HCT116 (cell line): Measurements from ENCODE around the gene MBP. TPM values are rescaled to one million over a fixed set of nuclear protein-coding genes. Genes with fewer than 3 reads are reported as not detected.

ENCODE experiments used
- ATAC-seq: fragments of 200-7000 bp; cut with Tn5 transposase; 2 replicates; pipeline ENCODE4 v1.9.1; 2020; ENCODE audit warnings: mild to moderate bottlenecking, moderate library complexity
- BruUV-seq: library from RNA; stranded (reverse); fragments of 400-500 nt; replicated peaks from 2 replicates; lab custom pipeline; 2021; lab: Mats Ljungman, UMichigan
- CTCF ChIA-PET: fragments of 300-600 bp; sonication (Branson Sonifier 250); formaldehyde crosslinking; loops from one replicate; lab custom pipeline; 2021; ENCODE audit warnings: antibody characterized with exemption; lab: Charles Lee
- POLR2A ChIA-PET: fragments of 300-600, 350-600 bp; sonication (Branson Sonifier 250); formaldehyde crosslinking; loops from one replicate; lab custom pipeline; 2021; ENCODE audit warnings: antibody characterized with exemption; lab: Charles Lee
- RAD21 ChIA-PET, 2 experiments: fragments of 300-600 bp; sonication (Branson Sonifier 250); formaldehyde crosslinking; loops; one replicate each; lab custom pipeline; 2023; ENCODE audit warnings: low total read pairs in 2 of 2; ENCODE audit not compliant: uncharacterized antibody in 2 of 2, unreplicated experiment in 2 of 2, low non-redundant PET in 1 of 2; lab: Charles Lee
- DNase-seq: peaks from one replicate; pipeline ENCODE4 v3.0.0-alpha.2; 2010; ENCODE audit warnings: low read depth, low spot score
- H2AFZ ChIP-seq: fragments of 200-600 bp; shearing (Covaris generic), sonication (generic); 2 replicates; pipeline ENCODE4 v1.6.1; 2017; ENCODE audit warnings: low read depth, mixed run types, mixed read lengths, antibody characterized with exemption, low read length; ENCODE audit not compliant: poor library complexity, severe bottlenecking
- H3K27ac ChIP-seq: 2 replicates; pipeline ENCODE4 v1.5.1; 2012; ENCODE audit warnings: low read depth, low read length
- H3K27me3 ChIP-seq: fragments of 200-600 bp; sonication (generic); 2 replicates; pipeline ENCODE4 v1.6.1; 2016; ENCODE audit warnings: mixed run types, low read length, mixed read lengths; ENCODE audit not compliant: insufficient read depth
- H3K36me3 ChIP-seq, 2 experiments: fragments of 200-500 bp in 1 of 2; fragments of 200-600 bp in 1 of 2; sonication (Bioruptor generic) in 1 of 2; sonication (generic) in 1 of 2; 2 replicates each; pipeline versions ENCODE4 v1.5.1 to v1.6.1; 2014 to 2016; ENCODE audit warnings: low read length in 2 of 2, inconsistent platforms in 1 of 2, mixed read lengths in 1 of 2, mixed run types in 1 of 2; ENCODE audit not compliant: insufficient read depth in 2 of 2, control insufficient read depth in 1 of 2
- H3K4me1 ChIP-seq, 2 experiments: fragments of 200-600 bp in 1 of 2; sonication (generic) in 1 of 2; 2 replicates each; pipeline versions ENCODE4 v1.5.1 to v1.6.1; 2012 to 2017; ENCODE audit warnings: low read length in 2 of 2, inconsistent platforms in 1 of 2, mild to moderate bottlenecking in 1 of 2, mixed read lengths in 1 of 2, mixed run types in 1 of 2, moderate library complexity in 1 of 2; ENCODE audit not compliant: insufficient read depth in 2 of 2, control insufficient read depth in 1 of 2
- H3K4me2 ChIP-seq: fragments of 200-600 bp; sonication (generic); 2 replicates; pipeline ENCODE4 v1.6.1; 2017; ENCODE audit warnings: mixed run types, low read length, mixed read lengths
- H3K4me3 ChIP-seq, 2 experiments: fragments of 200-600 bp in 1 of 2; sonication (generic) in 1 of 2; replicated peaks in 1 of 2; 2 replicates each; pipeline ENCODE4 v1.5.1; 2011 to 2016; ENCODE audit warnings: low read length in 2 of 2, control low read depth in 1 of 2, low read depth in 1 of 2, mild to moderate bottlenecking in 1 of 2, mixed read lengths in 1 of 2, mixed run types in 1 of 2
- H3K79me2 ChIP-seq: fragments of 200-600 bp; sonication (generic); 2 replicates; pipeline ENCODE4 v1.6.1; 2017; ENCODE audit warnings: mild to moderate bottlenecking, mixed run types, low read length, moderate library complexity, mixed read lengths; ENCODE audit not compliant: insufficient read depth
- H3K9ac ChIP-seq: fragments of 200-600 bp; sonication (generic); 2 replicates; pipeline ENCODE4 v1.6.1; 2016; ENCODE audit warnings: low read length, mixed read lengths
- H3K9me2 ChIP-seq: fragments of 200-600 bp; sonication (generic), shearing (Covaris generic); 2 replicates; pipeline ENCODE4 v1.6.1; 2017; ENCODE audit warnings: mixed run types, mild to moderate bottlenecking, moderate library complexity; ENCODE audit not compliant: insufficient read depth
- H3K9me3 ChIP-seq, 2 experiments: fragments of 200-500 bp in 1 of 2; fragments of 200-600 bp in 1 of 2; sonication (Bioruptor generic) in 1 of 2; sonication (generic) in 1 of 2; 2 replicates each; pipeline ENCODE4 v1.6.1; 2014 to 2017; ENCODE audit warnings: low read length in 2 of 2, mixed read lengths in 2 of 2, inconsistent platforms in 1 of 2, low read depth in 1 of 2, mild to moderate bottlenecking in 1 of 2, mixed run types in 1 of 2, moderate library complexity in 1 of 2; ENCODE audit not compliant: control insufficient read depth in 1 of 2, insufficient read depth in 1 of 2
- H4K20me1 ChIP-seq: fragments of 200-600 bp; sonication (generic), shearing (Covaris generic); 2 replicates; pipeline ENCODE4 v1.6.1; 2017; ENCODE audit warnings: mixed run types, mild to moderate bottlenecking, moderate library complexity; ENCODE audit not compliant: insufficient read depth
- ATF3 ChIP-seq: IDR thresholded peaks from 2 replicates; pipeline ENCODE4 v1.6.1; 2012
- CBX3 ChIP-seq: IDR thresholded peaks from 2 replicates; pipeline ENCODE4 v1.6.1; 2012; ENCODE audit warnings: low read depth
- EGR1 ChIP-seq: IDR thresholded peaks from 2 replicates; pipeline ENCODE4 v1.6.1; 2012; ENCODE audit warnings: low read depth
- ELF1 ChIP-seq: IDR thresholded peaks from 2 replicates; pipeline ENCODE4 v1.6.1; 2012; ENCODE audit warnings: low read depth, borderline replicate concordance
- EZH2phosphoT487 ChIP-seq: fragments of 200-600 bp; IDR thresholded peaks from 2 replicates; pipeline ENCODE4 v1.6.1; 2018; ENCODE audit warnings: antibody characterized with exemption, borderline replicate concordance
- FOSL1 ChIP-seq: IDR thresholded peaks from 2 replicates; pipeline ENCODE4 v1.6.1; 2012; ENCODE audit warnings: low read depth
- JUND ChIP-seq: IDR thresholded peaks from 2 replicates; pipeline ENCODE4 v1.6.1; 2012
- POLR2A ChIP-seq: IDR thresholded peaks from 2 replicates; pipeline ENCODE4 v1.7.0; 2011; ENCODE audit warnings: borderline replicate concordance; ENCODE audit not compliant: insufficient read depth, insufficient read length; ENCODE audit errors: extremely low read depth
- POLR2AphosphoS5 ChIP-seq: IDR thresholded peaks from 2 replicates; pipeline ENCODE4 v1.6.1; 2011; ENCODE audit warnings: mild to moderate bottlenecking, low read depth, low read length, moderate library complexity
- RAD21 ChIP-seq: IDR thresholded peaks from 2 replicates; pipeline ENCODE4 v1.6.1; 2012; ENCODE audit warnings: low read depth, mild to moderate bottlenecking
- SIN3A ChIP-seq: IDR thresholded peaks from 2 replicates; pipeline ENCODE4 v1.6.1; 2012; ENCODE audit warnings: low read depth
- TCF7L2 ChIP-seq: IDR thresholded peaks from 2 replicates; pipeline ENCODE4 v1.7.0; 2011; ENCODE audit warnings: borderline replicate concordance, inconsistent platforms; ENCODE audit not compliant: insufficient read depth, insufficient read length; ENCODE audit errors: extremely low read depth
- ZNF274 ChIP-seq: fragments of 200-500 bp; sonication (Bioruptor generic); IDR thresholded peaks from 2 replicates; pipeline ENCODE4 v1.6.1; 2014; ENCODE audit warnings: mild to moderate bottlenecking, low read depth, low read length, inconsistent platforms
- intact Hi-C: fragments of 100-400 bp; cut with micrococcal nuclease; formaldehyde crosslinking; loops from 2 replicates; pipeline ENCODE4 v1.10.0; 2022
- total RNA-seq: library from RNA; stranded (reverse); gene quantifications from one replicate; pipeline ENCODE4 v1.2.1, GENCODE V29; 2021; ENCODE audit not compliant: unreplicated experiment

Gene MBP
- total RNA-seq, 1 experiment from 2014 or later, result 34.9 TPM

DNA sequence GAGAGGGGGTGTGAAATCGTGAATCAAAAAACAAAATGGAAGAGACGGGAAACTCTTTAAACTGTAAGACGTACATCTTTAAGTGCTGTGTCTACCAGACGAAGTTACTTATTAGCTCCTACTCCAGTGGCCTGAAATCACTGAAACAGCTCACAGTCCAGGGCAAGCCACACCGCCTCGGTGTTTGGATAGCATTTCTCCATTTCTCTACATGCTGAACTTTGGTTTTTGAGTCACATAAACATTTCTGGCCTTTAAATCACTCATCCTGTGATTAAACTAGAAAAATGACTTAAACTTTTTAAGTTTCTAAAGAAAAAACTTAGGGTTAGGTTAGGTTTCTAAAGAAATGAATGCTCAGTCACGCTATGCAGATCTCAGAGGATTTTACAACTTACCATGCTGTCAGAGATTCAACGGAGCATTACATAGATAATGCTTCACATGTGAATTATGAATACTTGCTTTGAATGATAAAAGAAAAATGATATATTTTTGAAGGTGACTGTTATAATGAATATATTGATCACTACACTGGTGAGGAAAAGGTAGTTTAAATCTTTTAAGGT lies 138.4 kb downstream of the MBP start:
- intact Hi-C loops, result no loop called here
- H3K27me3 ChIP-seq, result 0 out of 2 replicates have a peak, but pooled peaks cover 9% of the 10 kb centered on the region
- no TSS peak for BruUV-seq
- H3K4me2 ChIP-seq, result no peak overlapping the region
- no peaks in the 10 kb centered on the region for H3K9me2 ChIP-seq
- RAD21 ChIA-PET, result no interaction called here
- no peaks in the 10 kb centered on the region for H3K36me3 ChIP-seq
- no peaks in the 10 kb centered on the region for H3K4me1 ChIP-seq
- no peak for DNase-seq
- POLR2A ChIA-PET, result no interaction called here
- no peak overlapping the region for H3K4me3 ChIP-seq
- no peak for ATAC-seq
- no peak for TF ChIP-seq POLR2AphosphoS5
- TF ChIP-seq TCF7L2, result no peak
- TF ChIP-seq ZNF274, result no peak
- no peak for TF ChIP-seq JUND
- TF ChIP-seq FOSL1, result no peak
- TF ChIP-seq CBX3, result no peak
- TF ChIP-seq EZH2phosphoT487, result no peak
- no peak for TF ChIP-seq RAD21
- no peak for TF ChIP-seq POLR2A
- CTCF ChIA-PET, result no interaction called here
- no peak overlapping the region for H3K9ac ChIP-seq
- no peaks in the 10 kb centered on the region for H4K20me1 ChIP-seq
- H3K27ac ChIP-seq, result no peak overlapping the region
- H3K79me2 ChIP-seq, result no peaks in the 10 kb centered on the region
- no peak overlapping the region for H2AFZ ChIP-seq
- no peaks in the 10 kb centered on the region for H3K9me3 ChIP-seq

DNA sequence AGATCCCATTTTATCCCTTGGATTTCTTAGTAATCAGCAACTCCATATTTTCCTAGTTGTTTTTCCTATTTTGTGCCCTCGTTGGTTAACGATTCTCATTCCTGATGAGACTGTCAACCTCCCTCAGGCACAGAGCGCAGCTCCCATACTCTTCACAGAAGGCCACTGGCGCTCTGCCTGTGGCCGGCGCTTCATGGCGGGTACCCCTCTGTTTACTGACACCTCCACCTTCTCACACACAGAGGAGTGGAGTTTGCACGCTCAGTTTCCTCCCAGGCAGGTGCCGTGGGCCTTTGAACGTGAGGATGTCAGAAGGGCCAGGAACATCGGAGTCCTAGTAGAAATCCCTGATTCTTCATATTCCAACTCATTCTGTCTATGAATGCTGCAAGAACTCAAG lies 139.0 kb downstream of the MBP start:
- Histone ChIP-seq H3K27me3 (0 out of 2 replicates have a peak, but pooled peaks cover 9% of the 10 kb centered on the region), H3K9me2 (no peaks in the 10 kb centered on the region), H3K9me3 (no peaks in the 10 kb centered on the region), H3K9ac (no peak overlapping the region), H3K79me2 (no peaks in the 10 kb centered on the region), H4K20me1 (no peaks in the 10 kb centered on the region), H2AFZ (no peak overlapping the region), H3K36me3 (no peaks in the 10 kb centered on the region), H3K4me2 (no peak overlapping the region), H3K4me3 (no peak overlapping the region), H3K27ac (no peak overlapping the region), H3K4me1 (no peaks in the 10 kb centered on the region)
- TF ChIP-seq EGR1 (no peak), ELF1 (no peak), ATF3 (no peak), RAD21 (no peak), ZNF274 (no peak), TCF7L2 (no peak), POLR2AphosphoS5 (no peak), POLR2A (no peak), SIN3A (no peak)
- ATAC-seq, result no peak
- BruUV-seq, result no TSS peak
- DNase-seq, result no peak
- POLR2A ChIA-PET, result no interaction called here
- CTCF ChIA-PET, result no interaction called here
- RAD21 ChIA-PET, result no interaction called here
- intact Hi-C loops, result no loop called here
